Head of caudate nucleus (tissue), 42 donors: Measurements from ENCODE around the gene PNLIP.
A peak's percentile ranks its signal among the peaks of the same experiment; 100 is the strongest.

ENCODE experiments used
- DNase-seq, 42 donors: peaks; one replicate each; pipeline versions ENCODE4 v3.0.0 to v3.0.0-alpha.2; 2020 to 2021; ENCODE audit warnings: mixed read lengths in 7 of 42
- intact Hi-C: fragments of 100-400 bp; cut with DNase I; formaldehyde crosslinking; loops from one replicate; pipeline ENCODE4 v1.15.0; 2022

The PNLIP gene

GRCh38 chr10:116566932-116567331 lies 21.2 kb downstream of the PNLIP start:
- no peak for DNase-seq
- intact Hi-C loops, result no loop called here

- no peak for DNase-seq
- intact Hi-C loops, result no loop called here
Measured at GRCh38 chr10:116567335-116567734, 21.6 kb downstream of the PNLIP start.

GRCh38 chr10:116574797-116575196 lies 29.1 kb downstream of the PNLIP start:
- DNase-seq, result no peak
- intact Hi-C loops, result no loop called here

GRCh38 chr10:116587878-116588591 lies 42.3 kb downstream of the PNLIP start:
- intact Hi-C loops, result no loop called here
- no peak for DNase-seq

GRCh38 chr10:116588995-116589394 lies 43.3 kb downstream of the PNLIP start:
- no peak for DNase-seq
- intact Hi-C loops, result no loop called here

- intact Hi-C loops, result no loop called here
- no peak for DNase-seq
Measured at GRCh38 chr10:116589926-116590325, 44.2 kb downstream of the PNLIP start.

GRCh38 chr10:116590590-116591444 lies 45.1 kb downstream of the PNLIP start, which contains the start of gene PNLIPRP1:
Gene PNLIPRP1, plus strand, starts transcription at chr10:116590959. Its CDS starts 171 bp downstream, at chr10:116591130.
- intact Hi-C loops, result no loop called here
- DNase-seq, result no peak

- intact Hi-C loops, result no loop called here
- no peak for DNase-seq
Measured at GRCh38 chr10:116593139-116593740, 47.5 kb downstream of the PNLIP start.

- DNase-seq, result no peak
- intact Hi-C loops, result no loop called here
Measured at GRCh38 chr10:116594525-116595035, 48.8 kb downstream of the PNLIP start.

- DNase-seq, result no peak
- intact Hi-C loops, result no loop called here
Measured at GRCh38 chr10:116596062-116596461, 50.3 kb downstream of the PNLIP start.

GRCh38 chr10:116597543-116597942 lies 51.8 kb downstream of the PNLIP start:
- DNase-seq, result no peak
- intact Hi-C loops, result no loop called here

- DNase-seq, result no peak
- intact Hi-C loops, result no loop called here
Measured at GRCh38 chr10:116598329-116598728, 52.6 kb downstream of the PNLIP start.

- intact Hi-C loops, result no loop called here
Measured at GRCh38 chr10:116599991-116600390, 54.3 kb downstream of the PNLIP start.

GRCh38 chr10:116602648-116603400 lies 57.1 kb downstream of the PNLIP start:
- intact Hi-C loops, result no loop called here
- no peak for DNase-seq

More at GRCh38 chr10:116599991-116600390, 54.3 kb downstream of the PNLIP start:
- no peak for DNase-seq

GRCh38 chr10:116606061-116606483 lies 60.3 kb downstream of the PNLIP start:
- peak in 1 of 42 donors; percentile 22 for DNase-seq
- intact Hi-C loops, result no loop called here

- intact Hi-C loops, result no loop called here
- no peak for DNase-seq
Measured at GRCh38 chr10:116607336-116607735, 61.6 kb downstream of the PNLIP start.

- no peak for DNase-seq
- intact Hi-C loops, result no loop called here
Measured at GRCh38 chr10:116608686-116609594, 63.2 kb downstream of the PNLIP start.
